ENCODE data around the gene MEI1.
"Not testable (repeated sequence)": the region's sequence is repeated elsewhere in the genome, so short reads cannot be mapped to it uniquely, and the experiment has no call there.

MEI1 gene

DNA sequence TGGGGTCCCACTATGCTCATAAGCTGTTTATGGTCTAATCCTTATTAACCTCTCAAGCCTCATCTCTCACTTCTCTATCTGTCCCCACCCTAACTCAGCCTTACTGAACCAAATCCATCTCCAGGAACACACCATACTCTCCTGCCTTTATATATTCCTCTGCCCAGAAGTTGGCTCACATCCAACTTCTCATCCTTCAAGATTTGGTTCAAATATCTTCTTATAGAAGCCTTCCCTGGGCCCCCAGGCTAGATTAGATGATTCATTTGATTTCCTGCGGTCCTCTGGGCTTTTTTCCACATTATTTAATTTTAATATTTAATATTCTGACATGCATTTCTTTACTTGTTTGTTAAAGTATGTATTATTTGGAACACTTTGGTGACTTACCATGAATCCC is 23.2 kb downstream of the MEI1 start:
- no peak overlapping the region for H3K4me3 ChIP-seq (ENCODE audit: low read length)
- H3K27me3 ChIP-seq (ENCODE audit: control insufficient read depth, insufficient read depth, low read length), result no peaks in the 10 kb centered on the region
- H3K9ac ChIP-seq (ENCODE audit: low read length), result no peak overlapping the region
- no peaks in the 10 kb centered on the region for H3K9me3 ChIP-seq (ENCODE audit: control insufficient read depth, low read length)
- no peaks in the 10 kb centered on the region for H3K36me3 ChIP-seq (ENCODE audit: control insufficient read depth, insufficient read depth, low read length)
- H3K4me1 ChIP-seq (ENCODE audit: control insufficient read depth, insufficient read depth, low read length), result no peaks in the 10 kb centered on the region

- Histone ChIP-seq H3K4me3 (ENCODE audit: low read length) (no peak overlapping the region), H3K9ac (ENCODE audit: low read length) (no peak overlapping the region), H3K36me3 (ENCODE audit: control insufficient read depth, insufficient read depth, low read length) (no peaks in the 10 kb centered on the region), H3K4me1 (ENCODE audit: control insufficient read depth, insufficient read depth, low read length) (no peaks in the 10 kb centered on the region), H3K9me3 (ENCODE audit: control insufficient read depth, low read length) (no peaks in the 10 kb centered on the region), H3K27me3 (ENCODE audit: control insufficient read depth, insufficient read depth, low read length) (no peaks in the 10 kb centered on the region)
Observed at GRCh38 chr22:41725510-41726110, 26.3 kb downstream of the MEI1 start.

DNA sequence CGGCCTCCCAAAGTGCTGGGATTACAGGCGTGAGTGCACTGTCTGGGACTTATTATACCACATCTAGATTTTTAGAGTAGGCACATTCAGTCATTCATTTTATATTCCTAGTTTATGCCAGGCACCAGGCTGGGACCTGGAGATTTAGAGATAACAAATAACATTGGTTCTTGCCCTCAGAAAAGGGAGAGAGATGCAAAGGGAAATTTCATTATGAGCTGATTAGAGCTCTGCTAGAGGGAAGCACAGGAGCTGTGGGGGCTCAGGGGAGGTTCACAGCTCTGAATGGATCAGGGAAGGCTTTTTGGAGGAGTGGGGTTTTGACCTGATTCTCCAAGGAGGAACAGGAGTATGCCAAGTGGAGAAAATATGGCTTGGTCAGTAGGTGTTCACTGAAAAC is 32.3 kb downstream of the MEI1 start:
- Histone ChIP-seq H3K9me3 (ENCODE audit: control insufficient read depth, low read length) (no peaks in the 10 kb centered on the region), H3K27me3 (ENCODE audit: control insufficient read depth, insufficient read depth, low read length) (no peaks in the 10 kb centered on the region), H3K4me3 (ENCODE audit: low read length) (no peak overlapping the region), H3K4me1 (ENCODE audit: control insufficient read depth, insufficient read depth, low read length) (no peaks in the 10 kb centered on the region), H3K36me3 (ENCODE audit: control insufficient read depth, insufficient read depth, low read length) (no peaks in the 10 kb centered on the region), H3K9ac (ENCODE audit: low read length) (no peak overlapping the region)

DNA sequence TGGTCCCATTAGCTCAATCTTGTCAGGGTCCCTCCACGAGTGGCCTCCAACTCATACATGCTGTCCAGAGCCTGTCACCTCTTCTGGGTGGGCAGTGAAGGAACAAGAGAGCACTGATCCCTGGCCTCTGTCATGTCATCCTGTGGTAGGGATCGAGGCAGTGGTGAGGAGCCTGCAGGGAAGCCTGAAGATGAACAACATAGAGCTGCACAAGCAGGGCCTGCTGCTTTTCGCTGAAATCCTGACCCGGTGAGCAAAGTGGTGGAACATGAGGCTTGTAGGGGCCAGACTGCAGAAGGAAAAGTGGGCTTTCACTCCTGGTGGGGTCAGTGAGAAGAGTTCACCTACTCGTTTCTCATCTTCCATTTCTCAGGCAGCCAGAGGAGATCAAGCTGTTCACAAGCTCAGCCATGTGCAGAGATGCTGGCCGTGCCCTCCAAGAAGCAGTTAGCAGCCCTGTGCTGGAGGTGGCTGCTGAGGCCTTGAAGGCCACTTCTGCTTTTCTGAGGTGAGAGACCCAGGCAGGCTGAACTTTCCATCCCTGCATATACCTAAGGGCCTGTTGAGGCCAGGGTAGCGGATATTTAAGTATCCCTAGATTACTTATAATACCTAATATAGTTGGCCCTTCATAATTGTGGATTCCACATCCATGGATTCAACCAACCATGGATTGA is 32.9 kb downstream of the MEI1 start:
- Histone ChIP-seq H3K27me3 (ENCODE audit: control insufficient read depth, insufficient read depth, low read length) (no peaks in the 10 kb centered on the region), H3K9me3 (ENCODE audit: control insufficient read depth, low read length) (no peaks in the 10 kb centered on the region), H3K9ac (ENCODE audit: low read length) (no peak overlapping the region), H3K36me3 (ENCODE audit: control insufficient read depth, insufficient read depth, low read length) (no peaks in the 10 kb centered on the region), H3K4me3 (ENCODE audit: low read length) (no peak overlapping the region), H3K4me1 (ENCODE audit: control insufficient read depth, insufficient read depth, low read length) (no peaks in the 10 kb centered on the region)

GRCh38 chr22:41733241-41733640 is 33.9 kb downstream of the MEI1 start:
- not testable (repeated sequence) for H3K4me1 ChIP-seq (ENCODE audit: control insufficient read depth, insufficient read depth, low read length); H3K9ac ChIP-seq (ENCODE audit: low read length); H3K36me3 ChIP-seq (ENCODE audit: control insufficient read depth, insufficient read depth, low read length); H3K4me3 ChIP-seq (ENCODE audit: low read length); H3K9me3 ChIP-seq (ENCODE audit: control insufficient read depth, low read length); H3K27me3 ChIP-seq (ENCODE audit: control insufficient read depth, insufficient read depth, low read length)

DNA sequence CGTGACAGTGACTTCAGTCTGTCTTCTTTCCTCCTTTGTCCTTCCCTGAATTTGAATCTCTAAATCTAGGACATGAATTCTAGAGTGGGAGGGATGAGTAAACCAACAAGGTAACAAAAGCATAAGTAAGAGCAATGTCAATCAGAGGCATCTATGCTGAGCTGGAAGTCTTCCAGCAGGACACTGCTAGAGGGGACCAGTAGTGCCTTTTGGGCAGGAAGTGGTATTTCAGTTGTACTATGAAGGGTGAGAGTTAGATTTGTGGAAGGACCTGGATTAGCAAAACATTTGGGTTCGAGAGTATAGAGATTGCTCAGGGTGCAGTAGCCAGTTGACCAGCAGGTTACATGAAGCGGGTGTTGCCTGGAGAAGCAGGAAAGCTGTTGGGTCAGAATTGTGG is 40.3 kb downstream of the MEI1 start:
- H3K36me3 ChIP-seq (ENCODE audit: control insufficient read depth, insufficient read depth, low read length), result no peaks in the 10 kb centered on the region
- no peak overlapping the region for H3K4me3 ChIP-seq (ENCODE audit: low read length)
- no peak overlapping the region for H3K9ac ChIP-seq (ENCODE audit: low read length)
- no peaks in the 10 kb centered on the region for H3K9me3 ChIP-seq (ENCODE audit: control insufficient read depth, low read length)
- no peaks in the 10 kb centered on the region for H3K27me3 ChIP-seq (ENCODE audit: control insufficient read depth, insufficient read depth, low read length)
- no peaks in the 10 kb centered on the region for H3K4me1 ChIP-seq (ENCODE audit: control insufficient read depth, insufficient read depth, low read length)

DNA sequence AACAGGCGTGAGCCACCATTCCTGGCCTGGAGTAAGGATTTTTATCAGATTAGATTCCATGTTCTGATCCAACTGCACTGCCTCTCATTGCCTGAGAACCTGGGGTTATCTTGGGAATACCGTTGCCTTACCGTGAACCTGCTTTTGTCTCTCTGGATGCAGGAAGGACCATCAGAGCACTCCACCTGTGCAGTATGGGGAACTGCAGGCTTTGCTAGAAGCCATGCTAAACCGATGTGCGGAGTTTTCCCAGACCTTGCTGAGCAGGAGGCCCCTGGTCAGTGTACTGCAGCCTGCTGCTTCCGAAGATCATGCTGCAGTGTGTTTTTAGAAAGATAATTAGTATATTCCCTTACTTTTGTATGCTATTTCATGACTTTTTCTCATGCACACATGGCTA is 43.6 kb downstream of the MEI1 start:
- Histone ChIP-seq H3K9ac (ENCODE audit: low read length) (no peak overlapping the region), H3K27me3 (ENCODE audit: control insufficient read depth, insufficient read depth, low read length) (peaks cover 12% of the 10 kb centered on the region), H3K9me3 (ENCODE audit: control insufficient read depth, low read length) (no peaks in the 10 kb centered on the region), H3K4me1 (ENCODE audit: control insufficient read depth, insufficient read depth, low read length) (no peaks in the 10 kb centered on the region), H3K4me3 (ENCODE audit: low read length) (no peak overlapping the region), H3K36me3 (ENCODE audit: control insufficient read depth, insufficient read depth, low read length) (no peaks in the 10 kb centered on the region)

DNA sequence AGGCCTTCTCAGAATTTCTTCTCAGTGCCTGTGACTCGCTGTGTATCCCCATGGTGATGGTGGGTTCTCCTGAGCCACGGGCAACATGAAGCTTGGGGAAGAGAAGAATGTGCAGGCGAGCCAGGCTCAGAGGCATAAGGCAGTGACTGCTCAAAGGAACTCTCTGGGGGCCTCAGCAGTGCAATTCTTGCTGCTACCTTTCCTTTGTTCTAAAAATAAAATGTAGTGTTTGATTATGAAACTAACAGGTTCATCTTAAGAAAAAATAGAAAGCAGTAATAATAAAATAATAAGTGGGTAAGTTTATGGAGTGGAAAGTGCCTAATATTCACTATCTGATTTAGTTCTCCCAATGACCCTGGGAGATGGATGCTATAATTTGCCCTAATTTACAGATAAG is 46.7 kb downstream of the MEI1 start:
- Histone ChIP-seq H3K9me3 (ENCODE audit: control insufficient read depth, low read length) (no peaks in the 10 kb centered on the region), H3K4me3 (ENCODE audit: low read length) (no peak overlapping the region), H3K27me3 (ENCODE audit: control insufficient read depth, insufficient read depth, low read length) (peaks cover 12% of the 10 kb centered on the region), H3K4me1 (ENCODE audit: control insufficient read depth, insufficient read depth, low read length) (peaks cover 1% of the 10 kb centered on the region), H3K36me3 (ENCODE audit: control insufficient read depth, insufficient read depth, low read length) (no peaks in the 10 kb centered on the region), H3K9ac (ENCODE audit: low read length) (no peak overlapping the region)

DNA sequence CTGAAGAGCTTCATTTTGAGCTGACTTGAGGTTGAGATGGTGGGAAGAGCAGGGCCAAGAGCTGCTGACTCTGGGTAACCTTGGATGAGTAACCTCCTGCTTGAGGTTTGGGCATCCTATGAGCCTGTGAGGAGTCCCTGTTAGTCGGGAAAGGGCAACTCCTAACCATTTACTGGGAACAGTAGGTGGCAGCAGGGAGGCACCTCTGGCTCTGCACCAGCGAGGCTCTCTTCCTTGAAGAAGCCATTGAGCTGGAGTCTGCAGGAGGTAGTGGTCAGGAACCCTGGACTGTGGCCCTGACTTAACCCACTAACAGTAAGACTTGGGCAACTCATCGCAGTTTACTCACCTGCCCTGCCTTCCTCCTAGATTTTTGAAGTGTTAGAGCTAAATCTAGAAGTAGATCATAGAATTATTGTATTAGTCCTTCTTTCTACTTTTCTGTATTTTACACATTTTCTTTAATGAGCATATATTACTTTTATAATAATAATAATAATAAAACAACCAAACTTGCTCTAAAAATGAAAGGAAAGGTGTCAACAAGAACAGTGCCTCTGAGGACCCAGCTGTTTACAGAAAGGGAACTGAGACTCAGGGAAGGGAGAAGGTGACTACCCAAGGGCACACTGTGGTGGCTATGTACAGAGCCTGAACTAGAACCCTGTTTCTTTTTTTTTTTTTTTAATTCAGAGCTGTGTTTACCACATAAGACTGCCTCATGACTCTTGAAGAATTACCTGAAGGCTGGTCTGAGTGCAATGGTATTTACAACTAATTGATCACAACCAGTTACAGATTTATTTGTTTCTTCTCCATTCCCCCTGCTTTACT is 47.5 kb downstream of the MEI1 start:
- Histone ChIP-seq H3K9ac (ENCODE audit: low read length) (no peak overlapping the region), H3K27me3 (ENCODE audit: control insufficient read depth, insufficient read depth, low read length) (peaks cover 12% of the 10 kb centered on the region), H3K9me3 (ENCODE audit: control insufficient read depth, low read length) (no peaks in the 10 kb centered on the region), H3K4me1 (ENCODE audit: control insufficient read depth, insufficient read depth, low read length) (peaks cover 5% of the 10 kb centered on the region), H3K4me3 (ENCODE audit: low read length) (no peak overlapping the region), H3K36me3 (ENCODE audit: control insufficient read depth, insufficient read depth, low read length) (no peaks in the 10 kb centered on the region)

- Histone ChIP-seq H3K27me3 (ENCODE audit: control insufficient read depth, insufficient read depth, low read length) (no peaks in the 10 kb centered on the region), H3K9ac (ENCODE audit: low read length) (no peak overlapping the region), H3K9me3 (ENCODE audit: control insufficient read depth, low read length) (no peaks in the 10 kb centered on the region), H3K4me3 (ENCODE audit: low read length) (no peak overlapping the region), H3K36me3 (ENCODE audit: control insufficient read depth, insufficient read depth, low read length) (no peaks in the 10 kb centered on the region), H3K4me1 (ENCODE audit: control insufficient read depth, insufficient read depth, low read length) (peaks cover 5% of the 10 kb centered on the region)
Observed at GRCh38 chr22:41752011-41752970, 53.0 kb downstream of the MEI1 start.

- Histone ChIP-seq H3K9ac (ENCODE audit: low read length) (no peak overlapping the region), H3K27me3 (ENCODE audit: control insufficient read depth, insufficient read depth, low read length) (no peaks in the 10 kb centered on the region), H3K4me3 (ENCODE audit: low read length) (no peak overlapping the region), H3K9me3 (ENCODE audit: control insufficient read depth, low read length) (no peaks in the 10 kb centered on the region), H3K4me1 (ENCODE audit: control insufficient read depth, insufficient read depth, low read length) (peaks cover 5% of the 10 kb centered on the region), H3K36me3 (ENCODE audit: control insufficient read depth, insufficient read depth, low read length) (no peaks in the 10 kb centered on the region)
Observed at GRCh38 chr22:41753984-41754383, 54.7 kb downstream of the MEI1 start.

Data from mucosa of stomach (tissue), 1 donor.